PFSK-1 (cell line): ENCODE measurements around the gene CASP5.

ENCODE experiments used
- FOXP2 ChIP-seq: optimal IDR thresholded peaks from 2 replicates; pipeline ENCODE3; 2011; ENCODE audit warnings: borderline replicate concordance, control low read depth, inconsistent platforms; ENCODE audit not compliant: insufficient read depth; ENCODE audit errors: extremely low read length, extremely low read depth
- POLR2AphosphoS5 ChIP-seq: IDR thresholded peaks from 2 replicates; pipeline ENCODE4 v1.6.1; 2012; ENCODE audit warnings: low read depth, mild to moderate bottlenecking, control low read depth, low read length, moderate library complexity
- SIN3A ChIP-seq: IDR thresholded peaks from 2 replicates; pipeline ENCODE4 v1.6.1; 2012; ENCODE audit warnings: mild to moderate bottlenecking, low read length, moderate library complexity, borderline replicate concordance; ENCODE audit not compliant: insufficient read depth
- TAF1 ChIP-seq: IDR thresholded peaks from 2 replicates; pipeline ENCODE4 v1.6.1; 2012; ENCODE audit warnings: low read length, control low read depth, borderline replicate concordance; ENCODE audit not compliant: insufficient read depth
- TF ChIP-seq, protein P1 (sequence below), 2 experiments: IDR thresholded peaks; 2 replicates each; pipeline versions ENCODE4 v1.6.1 to v1.8.0; 2011 to 2012; ENCODE audit warnings: low read depth in 2 of 2, low read length in 2 of 2, control low read depth in 1 of 2, inconsistent platforms in 1 of 2, mild to moderate bottlenecking in 1 of 2, moderate library complexity in 1 of 2; ENCODE audit not compliant: insufficient read depth in 1 of 2

DNA sequence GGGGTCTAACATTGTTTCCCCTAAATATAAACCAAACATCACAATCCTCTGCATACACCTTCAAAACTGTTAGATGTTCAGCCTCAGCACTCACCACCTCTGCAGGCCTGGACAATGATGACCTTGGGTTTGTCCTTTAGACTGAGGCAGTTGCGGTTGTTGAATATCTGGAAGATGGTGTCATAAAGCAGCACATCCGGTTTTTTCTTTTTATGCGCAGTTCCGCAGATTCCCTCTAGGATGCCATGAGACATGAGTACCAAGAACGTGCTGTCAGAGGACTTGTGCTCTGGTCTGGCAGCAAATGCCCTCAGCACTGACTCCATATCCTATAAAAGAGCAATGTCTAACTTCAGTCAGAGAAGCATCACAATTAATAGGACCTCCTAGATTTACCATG lies 22.8 kb downstream of the CASP5 start:
- TF ChIP-seq, protein P1, sequence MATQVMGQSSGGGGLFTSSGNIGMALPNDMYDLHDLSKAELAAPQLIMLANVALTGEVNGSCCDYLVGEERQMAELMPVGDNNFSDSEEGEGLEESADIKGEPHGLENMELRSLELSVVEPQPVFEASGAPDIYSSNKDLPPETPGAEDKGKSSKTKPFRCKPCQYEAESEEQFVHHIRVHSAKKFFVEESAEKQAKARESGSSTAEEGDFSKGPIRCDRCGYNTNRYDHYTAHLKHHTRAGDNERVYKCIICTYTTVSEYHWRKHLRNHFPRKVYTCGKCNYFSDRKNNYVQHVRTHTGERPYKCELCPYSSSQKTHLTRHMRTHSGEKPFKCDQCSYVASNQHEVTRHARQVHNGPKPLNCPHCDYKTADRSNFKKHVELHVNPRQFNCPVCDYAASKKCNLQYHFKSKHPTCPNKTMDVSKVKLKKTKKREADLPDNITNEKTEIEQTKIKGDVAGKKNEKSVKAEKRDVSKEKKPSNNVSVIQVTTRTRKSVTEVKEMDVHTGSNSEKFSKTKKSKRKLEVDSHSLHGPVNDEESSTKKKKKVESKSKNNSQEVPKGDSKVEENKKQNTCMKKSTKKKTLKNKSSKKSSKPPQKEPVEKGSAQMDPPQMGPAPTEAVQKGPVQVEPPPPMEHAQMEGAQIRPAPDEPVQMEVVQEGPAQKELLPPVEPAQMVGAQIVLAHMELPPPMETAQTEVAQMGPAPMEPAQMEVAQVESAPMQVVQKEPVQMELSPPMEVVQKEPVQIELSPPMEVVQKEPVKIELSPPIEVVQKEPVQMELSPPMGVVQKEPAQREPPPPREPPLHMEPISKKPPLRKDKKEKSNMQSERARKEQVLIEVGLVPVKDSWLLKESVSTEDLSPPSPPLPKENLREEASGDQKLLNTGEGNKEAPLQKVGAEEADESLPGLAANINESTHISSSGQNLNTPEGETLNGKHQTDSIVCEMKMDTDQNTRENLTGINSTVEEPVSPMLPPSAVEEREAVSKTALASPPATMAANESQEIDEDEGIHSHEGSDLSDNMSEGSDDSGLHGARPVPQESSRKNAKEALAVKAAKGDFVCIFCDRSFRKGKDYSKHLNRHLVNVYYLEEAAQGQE (IDR thresholded peaks at IDR 0.05; ENCODE audit: insufficient read depth in 1 of 2, low read depth in 2 of 2, low read length in 2 of 2): no peak
- TF ChIP-seq POLR2AphosphoS5 (no peak), TAF1 (no peak), SIN3A (no peak), FOXP2 (no peak)
